NAMALWA (cell line): ENCODE measurements around the gene DCHS1.
A peak's percentile ranks its signal among the peaks of the same experiment; 100 is the strongest.

Experiments
- DNase-seq: peaks from one replicate; pipeline ENCODE4 v3.0.0-alpha.2; 2015; ENCODE audit warnings: low spot score

The DCHS1 gene

GRCh38 chr11:6646918-6647679, 8.5 kb downstream of the DCHS1 start:
- peak; percentile 49 for DNase-seq

GRCh38 chr11:6646576-6646917, 9.1 kb downstream of the DCHS1 start:
- no peak for DNase-seq

GRCh38 chr11:6646071-6646470, 9.5 kb downstream of the DCHS1 start:
- no peak for DNase-seq

GRCh38 chr11:6642957-6643356, 12.7 kb downstream of the DCHS1 start:
- no peak for DNase-seq

- no peak for DNase-seq
Measured at GRCh38 chr11:6640985-6641701, 14.5 kb downstream of the DCHS1 start.

GRCh38 chr11:6640036-6640984, 15.3 kb downstream of the DCHS1 start:
- no peak for DNase-seq

GRCh38 chr11:6638429-6638828, 17.2 kb downstream of the DCHS1 start:
- DNase-seq: no peak

- DNase-seq: no peak
Measured at GRCh38 chr11:6637871-6638270, 17.7 kb downstream of the DCHS1 start.

GRCh38 chr11:6636480-6636879, 19.1 kb downstream of the DCHS1 start:
- DNase-seq: no peak

GRCh38 chr11:6635082-6635932, 20.3 kb downstream of the DCHS1 start:
- no peak for DNase-seq

- no peak for DNase-seq
Measured at GRCh38 chr11:6634534-6634933, 21.1 kb downstream of the DCHS1 start.

GRCh38 chr11:6633422-6634408, 21.9 kb downstream of the DCHS1 start:
- no peak for DNase-seq

- DNase-seq: no peak
Measured at GRCh38 chr11:6632116-6633073, 23.2 kb downstream of the DCHS1 start.

- DNase-seq: no peak
Measured at GRCh38 chr11:6631361-6631890, 24.2 kb downstream of the DCHS1 start.

GRCh38 chr11:6630632-6631291, 24.8 kb downstream of the DCHS1 start:
- no peak for DNase-seq

GRCh38 chr11:6629892-6630631, 25.5 kb downstream of the DCHS1 start:
- DNase-seq: no peak

GRCh38 chr11:6629573-6629891, 26.1 kb downstream of the DCHS1 start:
- no peak for DNase-seq

GRCh38 chr11:6628526-6628925, 27.1 kb downstream of the DCHS1 start:
- DNase-seq: no peak
